ENCODE results near the gene HSD17B13.
"Not testable (repeated sequence)": the region's sequence is repeated elsewhere in the genome, so short reads cannot be mapped to it uniquely, and the experiment has no call there.

HSD17B13 gene

GRCh38 chr4:87305562-87305961 is 17.1 kb downstream of the HSD17B13 start:
- TF ChIP-seq, protein P1, sequence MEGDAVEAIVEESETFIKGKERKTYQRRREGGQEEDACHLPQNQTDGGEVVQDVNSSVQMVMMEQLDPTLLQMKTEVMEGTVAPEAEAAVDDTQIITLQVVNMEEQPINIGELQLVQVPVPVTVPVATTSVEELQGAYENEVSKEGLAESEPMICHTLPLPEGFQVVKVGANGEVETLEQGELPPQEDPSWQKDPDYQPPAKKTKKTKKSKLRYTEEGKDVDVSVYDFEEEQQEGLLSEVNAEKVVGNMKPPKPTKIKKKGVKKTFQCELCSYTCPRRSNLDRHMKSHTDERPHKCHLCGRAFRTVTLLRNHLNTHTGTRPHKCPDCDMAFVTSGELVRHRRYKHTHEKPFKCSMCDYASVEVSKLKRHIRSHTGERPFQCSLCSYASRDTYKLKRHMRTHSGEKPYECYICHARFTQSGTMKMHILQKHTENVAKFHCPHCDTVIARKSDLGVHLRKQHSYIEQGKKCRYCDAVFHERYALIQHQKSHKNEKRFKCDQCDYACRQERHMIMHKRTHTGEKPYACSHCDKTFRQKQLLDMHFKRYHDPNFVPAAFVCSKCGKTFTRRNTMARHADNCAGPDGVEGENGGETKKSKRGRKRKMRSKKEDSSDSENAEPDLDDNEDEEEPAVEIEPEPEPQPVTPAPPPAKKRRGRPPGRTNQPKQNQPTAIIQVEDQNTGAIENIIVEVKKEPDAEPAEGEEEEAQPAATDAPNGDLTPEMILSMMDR (IDR thresholded peaks at IDR 0.05; ENCODE audit: low read length, missing control alignments) = no peak
- DNase-seq (ENCODE audit: low read depth) = no peak
- H3K4me3 ChIP-seq (replicated peaks; ENCODE audit: low read depth, low read length) = no peak overlapping the region

GRCh38 chr4:87304745-87305432 is 17.8 kb downstream of the HSD17B13 start:
- DNase-seq (ENCODE audit: low read depth) = no peak
- no peak overlapping the region for H3K4me3 ChIP-seq (replicated peaks; ENCODE audit: low read depth, low read length)
- TF ChIP-seq, protein P1 (IDR thresholded peaks at IDR 0.05; ENCODE audit: low read length, missing control alignments) = no peak

- TF ChIP-seq, protein P1 (IDR thresholded peaks at IDR 0.05; ENCODE audit: low read length, missing control alignments) = no peak
- DNase-seq (ENCODE audit: low read depth) = no peak
- H3K4me3 ChIP-seq (replicated peaks; ENCODE audit: low read depth, low read length) = no peak overlapping the region
These were observed 22.8 kb downstream of the HSD17B13 start for GRCh38 chr4:87299898-87300297.

- no peak for DNase-seq (ENCODE audit: low read depth)
- TF ChIP-seq, protein P1 (IDR thresholded peaks at IDR 0.05; ENCODE audit: low read length, missing control alignments) = no peak
- H3K4me3 ChIP-seq (replicated peaks; ENCODE audit: low read depth, low read length) = no peak overlapping the region
These were observed 24.3 kb downstream of the HSD17B13 start for GRCh38 chr4:87298362-87298761.

DNA sequence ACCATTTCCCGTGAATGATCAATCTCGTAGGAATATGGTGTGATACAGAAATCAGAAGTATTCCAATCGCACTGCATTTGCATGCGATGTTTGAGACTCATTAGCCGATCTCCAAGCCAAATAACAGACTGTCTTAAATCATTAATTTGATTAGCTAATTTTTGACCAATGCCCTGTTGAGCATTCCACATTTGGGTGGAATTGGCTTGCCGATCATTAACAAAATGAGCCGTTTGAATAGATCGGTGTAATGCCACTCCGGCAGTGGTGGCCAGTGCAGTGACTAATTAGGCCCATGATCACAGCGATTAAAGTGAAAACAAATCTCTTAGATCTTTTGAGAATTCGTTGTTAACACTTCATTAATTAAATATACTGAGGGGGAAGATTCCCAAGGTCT is 27.8 kb downstream of the HSD17B13 start:
- not testable (repeated sequence) for H3K4me3 ChIP-seq (replicated peaks; ENCODE audit: low read depth, low read length); DNase-seq (ENCODE audit: low read depth)

DNA sequence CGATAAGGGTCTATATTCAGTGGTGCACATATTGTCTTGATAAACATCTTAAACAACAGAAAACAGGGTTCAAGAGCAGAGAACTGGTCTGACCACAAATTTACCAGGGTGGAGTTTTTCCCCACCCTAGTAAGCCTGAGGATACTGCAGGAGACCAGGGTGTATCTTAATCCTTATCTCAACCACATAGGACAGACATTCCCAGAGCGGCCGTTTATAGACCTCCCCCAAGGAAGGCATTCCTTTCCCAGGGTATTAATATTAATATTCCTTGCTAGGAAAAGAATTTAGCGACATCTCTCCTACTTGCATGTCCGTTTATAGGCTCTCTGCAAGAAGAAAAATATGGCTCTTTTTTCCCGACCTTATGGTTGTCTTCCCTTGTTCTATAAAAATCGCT is 28.8 kb downstream of the HSD17B13 start:
- DNase-seq (ENCODE audit: low read depth); H3K4me3 ChIP-seq (replicated peaks; ENCODE audit: low read depth, low read length): not testable (repeated sequence)

DNA sequence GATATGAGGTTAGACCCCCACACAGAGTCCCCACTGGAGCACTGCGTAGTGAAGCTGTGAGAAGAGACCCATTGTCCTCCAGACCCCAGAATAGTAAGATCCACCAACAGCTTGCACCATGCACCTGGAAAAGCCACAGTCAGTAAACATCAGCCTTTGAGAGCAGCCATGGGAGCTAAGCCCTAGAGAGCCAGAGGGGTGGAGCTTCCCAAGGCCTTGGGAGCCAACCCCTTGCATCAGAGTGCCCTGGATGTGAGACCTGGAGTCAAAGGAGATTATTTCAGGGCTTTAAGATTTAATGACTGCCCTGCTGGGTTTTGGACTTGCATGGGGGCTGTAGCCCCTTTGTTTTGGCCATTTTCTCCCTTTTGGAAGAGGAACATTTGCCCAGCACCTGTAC is 35.7 kb downstream of the HSD17B13 start:
- H3K4me3 ChIP-seq (replicated peaks; ENCODE audit: low read depth, low read length) = no peak overlapping the region
- DNase-seq (ENCODE audit: low read depth) = no peak
- TF ChIP-seq, protein P1 (IDR thresholded peaks at IDR 0.05; ENCODE audit: low read length, missing control alignments) = no peak

DNA sequence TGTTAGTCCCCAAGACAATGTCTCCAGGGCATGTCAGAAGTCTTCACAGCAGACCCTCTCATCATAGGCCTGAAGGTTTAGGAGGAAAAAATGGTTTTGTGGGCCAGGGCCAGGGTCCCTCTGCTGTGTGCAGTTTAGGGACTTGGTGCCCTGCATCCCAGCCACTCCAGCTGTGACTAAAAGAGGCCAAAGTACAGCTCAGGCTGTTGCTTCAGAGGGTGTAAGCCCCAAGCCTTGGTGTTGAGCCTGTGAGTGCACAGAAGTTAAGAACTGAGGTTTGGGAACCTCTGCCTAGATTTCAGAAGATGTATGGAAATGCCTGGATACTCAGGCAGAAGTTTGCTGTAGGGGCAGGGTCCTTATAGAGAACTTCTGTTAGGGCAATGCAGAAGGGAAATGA is 38.4 kb downstream of the HSD17B13 start:
- H3K4me3 ChIP-seq (replicated peaks; ENCODE audit: low read depth, low read length); DNase-seq (ENCODE audit: low read depth): not testable (repeated sequence)
